ENCODE measurements around the gene WWOX.

DNA sequence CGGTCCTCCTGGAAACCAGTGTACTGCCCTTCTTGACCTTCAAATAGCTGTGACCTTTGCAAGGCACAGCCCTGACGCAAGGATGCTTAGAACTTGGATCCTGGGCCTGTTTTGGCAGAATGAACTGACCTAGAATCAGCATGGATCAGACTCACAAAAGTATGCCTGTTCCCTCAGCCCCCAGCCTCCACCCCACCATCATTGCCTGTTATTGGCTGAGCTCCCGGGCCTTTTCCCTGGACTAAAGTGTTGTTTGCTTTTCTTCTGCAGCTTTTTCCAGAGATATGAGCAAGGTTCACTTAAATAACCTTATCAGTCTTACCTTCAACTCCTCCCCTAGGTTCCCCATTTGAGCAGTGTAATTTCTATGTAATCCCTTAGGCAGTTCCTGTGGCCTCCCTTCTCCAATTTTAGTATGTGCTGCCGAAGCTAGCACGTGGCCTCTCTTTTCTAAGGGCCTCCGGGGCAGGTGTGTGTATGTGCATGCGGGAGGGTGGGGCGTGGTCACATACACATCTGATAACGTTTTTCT lies 1153.7 kb downstream of the WWOX start:
- TF ChIP-seq, protein P1, sequence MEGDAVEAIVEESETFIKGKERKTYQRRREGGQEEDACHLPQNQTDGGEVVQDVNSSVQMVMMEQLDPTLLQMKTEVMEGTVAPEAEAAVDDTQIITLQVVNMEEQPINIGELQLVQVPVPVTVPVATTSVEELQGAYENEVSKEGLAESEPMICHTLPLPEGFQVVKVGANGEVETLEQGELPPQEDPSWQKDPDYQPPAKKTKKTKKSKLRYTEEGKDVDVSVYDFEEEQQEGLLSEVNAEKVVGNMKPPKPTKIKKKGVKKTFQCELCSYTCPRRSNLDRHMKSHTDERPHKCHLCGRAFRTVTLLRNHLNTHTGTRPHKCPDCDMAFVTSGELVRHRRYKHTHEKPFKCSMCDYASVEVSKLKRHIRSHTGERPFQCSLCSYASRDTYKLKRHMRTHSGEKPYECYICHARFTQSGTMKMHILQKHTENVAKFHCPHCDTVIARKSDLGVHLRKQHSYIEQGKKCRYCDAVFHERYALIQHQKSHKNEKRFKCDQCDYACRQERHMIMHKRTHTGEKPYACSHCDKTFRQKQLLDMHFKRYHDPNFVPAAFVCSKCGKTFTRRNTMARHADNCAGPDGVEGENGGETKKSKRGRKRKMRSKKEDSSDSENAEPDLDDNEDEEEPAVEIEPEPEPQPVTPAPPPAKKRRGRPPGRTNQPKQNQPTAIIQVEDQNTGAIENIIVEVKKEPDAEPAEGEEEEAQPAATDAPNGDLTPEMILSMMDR (IDR thresholded peaks at IDR 0.05; ENCODE audit: insufficient read depth, low read depth, low read length): no peak
- no peak for TF ChIP-seq EZH2 (IDR thresholded peaks at IDR 0.05; ENCODE audit: insufficient read depth, low read length)
